ENCODE measurements around the gene ARMH1. TPM values are rescaled to one million over a fixed set of nuclear protein-coding genes. Genes with fewer than 3 reads are reported as not detected.
"Not testable (repeated sequence)": the region's sequence is repeated elsewhere in the genome, so short reads cannot be mapped to it uniquely, and the experiment has no call there.

Gene ARMH1
- total RNA-seq, 1 donor from 2014 or later = 3.0 TPM

- H3K4me1 Mint-ChIP-seq (ENCODE audit: unreplicated experiment) = peaks cover 7% of the 10 kb centered on the region
- no peaks in the 10 kb centered on the region for H3K9me3 Mint-ChIP-seq (ENCODE audit: unreplicated experiment)
- H3K36me3 Mint-ChIP-seq (ENCODE audit: unreplicated experiment) = peaks cover 3% of the 10 kb centered on the region
- DNase-seq (ENCODE audit: extremely low spot score, unreplicated experiment) = no peak
- H3K27me3 Mint-ChIP-seq (ENCODE audit: unreplicated experiment) = no peaks in the 10 kb centered on the region
- no peak overlapping the region for H3K4me3 Mint-ChIP-seq (ENCODE audit: unreplicated experiment)
- TF ChIP-seq CTCF (IDR thresholded peaks at IDR 0.05) = no peak
- no peak overlapping the region for H3K27ac Mint-ChIP-seq (ENCODE audit: unreplicated experiment)
Observed at GRCh38 chr1:44664730-44665370, 9.7 kb upstream of the ARMH1 start.

DNA sequence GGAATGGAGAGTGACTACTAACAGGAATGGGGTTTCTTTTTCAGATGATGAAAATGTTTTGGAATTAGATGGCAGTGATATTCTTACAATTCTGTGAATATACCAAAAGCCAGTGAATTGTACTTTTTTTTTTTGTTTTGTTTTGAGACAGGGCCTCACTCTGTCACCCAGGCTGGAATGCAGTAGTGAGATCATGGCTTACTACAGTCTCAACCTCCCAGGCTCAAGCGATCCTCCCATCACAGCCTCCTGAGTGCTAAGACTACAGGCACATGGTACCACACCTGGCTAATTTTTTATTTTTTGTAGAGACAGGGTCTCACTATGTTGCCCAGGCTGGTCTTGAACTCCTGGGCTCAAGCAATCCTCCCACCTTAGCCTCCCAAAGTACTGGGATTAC, 7.8 kb upstream of the ARMH1 start:
- not testable (repeated sequence) for H3K4me3 Mint-ChIP-seq (ENCODE audit: unreplicated experiment); H3K27ac Mint-ChIP-seq (ENCODE audit: unreplicated experiment); H3K4me1 Mint-ChIP-seq (ENCODE audit: unreplicated experiment); H3K27me3 Mint-ChIP-seq (ENCODE audit: unreplicated experiment); DNase-seq (ENCODE audit: extremely low spot score, unreplicated experiment); H3K36me3 Mint-ChIP-seq (ENCODE audit: unreplicated experiment); H3K9me3 Mint-ChIP-seq (ENCODE audit: unreplicated experiment)

DNA sequence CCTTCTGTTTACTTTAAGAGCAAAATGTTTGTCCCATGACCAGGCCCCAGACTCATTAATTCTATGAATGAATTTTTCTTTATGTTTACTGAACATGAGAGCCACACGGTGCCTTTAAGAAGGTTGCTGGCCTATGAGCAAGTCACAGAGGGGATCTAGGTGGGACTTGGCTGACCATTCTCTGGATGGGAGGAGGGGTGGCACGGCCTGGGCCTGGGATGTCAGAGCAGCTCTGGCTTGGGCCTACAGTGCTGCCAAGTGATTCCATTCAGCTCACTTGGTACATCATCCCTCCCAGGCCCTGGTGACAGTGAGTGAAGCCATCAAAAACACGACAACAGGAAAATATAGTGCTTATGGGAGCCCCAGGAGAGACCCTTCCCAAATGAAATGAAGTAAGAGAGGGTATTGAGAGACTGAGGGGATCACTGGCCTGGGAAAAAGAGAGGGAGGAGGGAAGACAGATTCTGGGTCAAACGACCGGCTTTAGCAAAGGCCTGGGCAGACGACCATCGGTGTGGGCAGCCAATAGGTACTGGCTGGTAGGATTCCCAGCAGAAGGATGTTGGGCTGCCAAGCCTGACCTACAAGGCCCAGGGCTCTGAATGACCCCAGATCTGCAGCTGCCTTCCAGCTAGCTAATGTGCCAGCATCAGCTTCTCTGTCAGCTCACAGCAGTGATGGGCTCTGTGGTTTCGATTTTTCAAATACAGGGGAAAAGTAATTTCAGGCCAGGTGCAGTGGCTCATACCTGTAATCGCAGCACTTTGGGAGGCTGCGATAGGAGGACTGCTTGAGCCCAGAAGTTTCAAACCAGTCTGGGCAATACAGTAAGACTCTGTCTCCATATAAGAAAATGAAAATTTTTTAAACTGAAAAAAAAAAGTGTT, 3.5 kb upstream of the ARMH1 start:
- H3K27ac Mint-ChIP-seq (ENCODE audit: unreplicated experiment) = peak overlapping the region; percentile 95
- no peaks in the 10 kb centered on the region for H3K9me3 Mint-ChIP-seq (ENCODE audit: unreplicated experiment)
- DNase-seq (ENCODE audit: extremely low spot score, unreplicated experiment) = no peak
- peaks cover 3% of the 10 kb centered on the region for H3K36me3 Mint-ChIP-seq (ENCODE audit: unreplicated experiment)
- H3K4me1 Mint-ChIP-seq (ENCODE audit: unreplicated experiment) = peaks cover 29% of the 10 kb centered on the region
- H3K4me3 Mint-ChIP-seq (ENCODE audit: unreplicated experiment) = no peak overlapping the region
- TF ChIP-seq CTCF (IDR thresholded peaks at IDR 0.05) = no peak
- H3K27me3 Mint-ChIP-seq (ENCODE audit: unreplicated experiment) = no peaks in the 10 kb centered on the region

DNA sequence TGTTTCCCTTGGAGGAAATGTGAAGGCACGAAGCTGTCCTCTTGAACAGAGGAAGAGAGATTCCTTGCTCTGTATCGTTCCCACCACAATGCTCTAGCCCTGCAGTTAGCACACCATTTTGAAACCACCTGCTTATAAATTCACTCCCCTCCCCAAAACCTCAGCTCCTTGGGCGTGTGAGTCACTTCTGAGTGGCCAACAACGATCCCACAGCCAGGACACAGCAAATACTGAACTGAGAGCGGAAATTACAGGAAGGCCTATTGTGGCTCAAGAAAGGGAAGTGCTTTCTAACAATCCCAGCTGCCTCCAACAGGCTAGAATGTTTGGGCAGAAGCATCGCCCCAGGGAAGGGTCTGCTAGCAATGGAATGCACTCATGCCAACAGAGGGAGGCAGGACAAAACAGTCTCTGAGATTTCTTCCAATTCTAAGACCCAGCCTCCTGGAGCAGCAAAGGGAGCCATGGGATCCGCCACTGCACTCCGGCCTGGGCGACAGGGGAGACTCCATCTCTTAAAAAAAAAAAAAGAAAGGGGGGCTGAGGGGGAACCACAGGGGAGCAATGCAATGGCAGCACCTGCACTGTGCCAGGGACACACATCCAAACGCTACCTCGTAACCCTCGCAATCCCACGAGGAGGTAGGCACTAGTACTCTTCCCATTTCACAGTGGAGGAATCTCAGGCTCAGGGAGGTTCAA, 2.1 kb upstream of the ARMH1 start:
- Mint-ChIP-seq H3K36me3 (ENCODE audit: unreplicated experiment) (peaks cover 3% of the 10 kb centered on the region), H3K4me3 (ENCODE audit: unreplicated experiment) (peak overlapping the region; percentile 86), H3K27me3 (ENCODE audit: unreplicated experiment) (no peaks in the 10 kb centered on the region), H3K27ac (ENCODE audit: unreplicated experiment) (peak overlapping the region; percentile 95), H3K4me1 (ENCODE audit: unreplicated experiment) (peaks cover 29% of the 10 kb centered on the region), H3K9me3 (ENCODE audit: unreplicated experiment) (no peaks in the 10 kb centered on the region)
- no peak for TF ChIP-seq CTCF (IDR thresholded peaks at IDR 0.05)
- peak; percentile 88 for DNase-seq (ENCODE audit: extremely low spot score, unreplicated experiment)

DNA sequence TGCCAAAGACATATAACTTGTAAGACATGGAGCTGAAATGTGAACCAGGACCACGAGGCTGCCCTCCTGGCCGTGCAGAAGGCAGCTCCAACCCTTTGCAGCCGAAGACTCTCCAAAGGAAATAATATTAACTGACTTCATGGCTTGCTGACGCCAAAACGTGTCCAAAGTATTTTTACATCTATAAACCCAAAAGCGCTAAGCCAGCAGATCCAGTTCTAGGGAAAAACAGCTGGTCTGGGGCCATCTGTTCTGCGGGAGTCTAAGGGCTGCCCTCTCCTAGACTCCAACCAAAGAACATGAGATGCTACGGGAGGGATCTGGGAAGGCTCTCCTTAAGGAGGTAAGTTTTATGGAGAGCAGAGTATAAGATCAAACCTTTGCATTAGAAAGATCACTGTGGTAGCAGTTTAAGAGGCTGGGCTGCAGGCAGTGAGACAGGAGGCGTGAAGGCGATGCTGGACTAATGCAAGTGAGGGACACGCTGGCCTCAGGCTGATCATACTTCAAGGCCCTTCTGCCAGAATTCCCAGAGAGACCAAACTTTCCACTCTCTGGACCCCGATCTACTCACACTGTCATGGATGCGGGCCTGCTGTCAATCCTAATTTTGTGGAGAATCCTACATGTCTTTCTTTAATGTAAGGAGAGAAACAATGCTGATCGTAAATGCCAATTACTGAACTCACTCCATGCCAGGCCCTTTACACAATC, 1.4 kb upstream of the ARMH1 start:
- Mint-ChIP-seq H3K4me3 (ENCODE audit: unreplicated experiment) (peak overlapping the region; percentile 86), H3K4me1 (ENCODE audit: unreplicated experiment) (peaks cover 29% of the 10 kb centered on the region), H3K27ac (ENCODE audit: unreplicated experiment) (peak overlapping the region; percentile 95), H3K9me3 (ENCODE audit: unreplicated experiment) (no peaks in the 10 kb centered on the region), H3K36me3 (ENCODE audit: unreplicated experiment) (peaks cover 3% of the 10 kb centered on the region), H3K27me3 (ENCODE audit: unreplicated experiment) (no peaks in the 10 kb centered on the region)
- no peak for DNase-seq (ENCODE audit: extremely low spot score, unreplicated experiment)
- TF ChIP-seq CTCF (IDR thresholded peaks at IDR 0.05) = no peak
